Measurements from ENCODE around the gene INPP5K.

- TF ChIP-seq GATA3 (IDR thresholded peaks at IDR 0.05; ENCODE audit: low read depth, low read length): no peak
- no peak for TF ChIP-seq GATA2 (IDR thresholded peaks at IDR 0.05; ENCODE audit: low read depth, low read length)
These were observed 44.5 kb upstream of the INPP5K start for GRCh38 chr17:1560858-1561355.

Measured in SH-SY5Y (cell line).